H9 (cell line): ENCODE data around the gene RARS2. TPM values are rescaled to one million over a fixed set of nuclear protein-coding genes. Genes with fewer than 3 reads are reported as not detected.

Experiments used
- DNase-seq: peaks from one replicate; pipeline ENCODE4 v3.0.0-alpha.2; 2017
- H2AFZ ChIP-seq: one replicate; pipeline ENCODE4 v1.6.1; 2013; ENCODE audit warnings: mild to moderate bottlenecking, low read length, control low read depth, moderate library complexity
- H2AK5ac ChIP-seq: 2 replicates; pipeline ENCODE4 v1.6.1; 2013; ENCODE audit warnings: low read length, control low read depth, mixed read lengths; ENCODE audit not compliant: insufficient read length
- H2BK120ac ChIP-seq: one replicate; pipeline ENCODE4 v1.6.1; 2013; ENCODE audit warnings: low read depth, mild to moderate bottlenecking, low read length, control low read depth, inconsistent platforms; ENCODE audit not compliant: poor library complexity, severe bottlenecking
- H2BK12ac ChIP-seq: 2 replicates; pipeline ENCODE4 v1.6.1; 2013; ENCODE audit warnings: low read length, control low read depth, mixed read lengths, low read depth; ENCODE audit not compliant: insufficient read length
- H2BK15ac ChIP-seq: 2 replicates; pipeline ENCODE4 v1.6.1; 2013; ENCODE audit warnings: low read depth, low read length, control low read depth
- H2BK20ac ChIP-seq: one replicate; pipeline ENCODE4 v1.6.1; 2013; ENCODE audit warnings: low read depth, mild to moderate bottlenecking, low read length, control low read depth, inconsistent platforms; ENCODE audit not compliant: poor library complexity, severe bottlenecking
- H2BK5ac ChIP-seq: 2 replicates; pipeline ENCODE4 v1.6.1; 2013; ENCODE audit warnings: low read length, control low read depth, mixed read lengths; ENCODE audit not compliant: insufficient read length
- H3K14ac ChIP-seq: 2 replicates; pipeline ENCODE4 v1.6.1; 2013; ENCODE audit warnings: low read length, control low read depth; ENCODE audit not compliant: insufficient read depth
- H3K18ac ChIP-seq: 2 replicates; pipeline ENCODE4 v1.6.1; 2013; ENCODE audit warnings: low read depth, mild to moderate bottlenecking, mixed read lengths, low read length, control low read depth; ENCODE audit not compliant: insufficient read length
- H3K23ac ChIP-seq: 2 replicates; pipeline ENCODE4 v1.6.1; 2013; ENCODE audit warnings: low read length, control low read depth, mixed read lengths, low read depth; ENCODE audit not compliant: insufficient read length
- H3K23me2 ChIP-seq: 2 replicates; pipeline ENCODE4 v1.6.1; 2013; ENCODE audit warnings: low read depth, mild to moderate bottlenecking, mixed read lengths, low read length, control low read depth; ENCODE audit not compliant: insufficient read length, poor library complexity, severe bottlenecking
- H3K27ac ChIP-seq: 2 replicates; pipeline ENCODE4 v1.5.1; 2013; ENCODE audit warnings: low read length, control low read depth, mixed read lengths, low read depth; ENCODE audit not compliant: insufficient read length
- H3K27me3 ChIP-seq: 2 replicates; pipeline ENCODE4 v1.6.1; 2013; ENCODE audit warnings: low read length, control low read depth, inconsistent platforms; ENCODE audit not compliant: insufficient read depth
- H3K4ac ChIP-seq: 2 replicates; pipeline ENCODE4 v1.6.1; 2013; ENCODE audit warnings: low read depth, mild to moderate bottlenecking, control low read depth, inconsistent platforms, low read length, moderate library complexity
- H3K4me1 ChIP-seq: 2 replicates; pipeline ENCODE4 v1.6.1; 2013; ENCODE audit warnings: low read length, control low read depth, inconsistent platforms; ENCODE audit not compliant: insufficient read depth
- H3K4me2 ChIP-seq: 2 replicates; pipeline ENCODE4 v1.6.1; 2013; ENCODE audit warnings: low read length, control low read depth, mixed read lengths; ENCODE audit not compliant: insufficient read length, insufficient read depth
- H3K56ac ChIP-seq: 2 replicates; pipeline ENCODE4 v1.6.1; 2013; ENCODE audit warnings: low read depth, mild to moderate bottlenecking, mixed read lengths, low read length, control low read depth; ENCODE audit not compliant: insufficient read length
- H3K79me1 ChIP-seq: 2 replicates; pipeline ENCODE4 v1.6.1; 2013; ENCODE audit warnings: low read depth, mild to moderate bottlenecking, moderate library complexity, low read length, control low read depth, inconsistent platforms; ENCODE audit not compliant: insufficient read depth, poor library complexity, severe bottlenecking
- H3K79me2 ChIP-seq: 2 replicates; pipeline ENCODE4 v1.6.1; 2013; ENCODE audit warnings: low read length, control low read depth, inconsistent platforms; ENCODE audit not compliant: insufficient read depth
- H3K9ac ChIP-seq: 2 replicates; pipeline ENCODE4 v1.6.1; 2013; ENCODE audit warnings: low read length, control low read depth, mixed read lengths; ENCODE audit not compliant: insufficient read length; ENCODE audit errors: extremely low read depth
- H3K9me3 ChIP-seq: one replicate; pipeline ENCODE4 v1.6.1; 2013; ENCODE audit warnings: low read depth, low read length, inconsistent platforms; ENCODE audit not compliant: control insufficient read depth
- H3T11ph ChIP-seq: one replicate; pipeline ENCODE4 v1.6.1; 2013; ENCODE audit warnings: mild to moderate bottlenecking, low read length, control low read depth, inconsistent platforms
- H4K20me1 ChIP-seq: one replicate; pipeline ENCODE4 v1.6.1; 2013; ENCODE audit not compliant: control insufficient read depth, insufficient read length, insufficient read depth
- H4K5ac ChIP-seq: 2 replicates; pipeline ENCODE4 v1.6.1; 2013; ENCODE audit warnings: low read depth, mild to moderate bottlenecking, mixed read lengths, low read length, control low read depth; ENCODE audit not compliant: insufficient read length
- H4K8ac ChIP-seq: replicated peaks from 2 replicates; pipeline ENCODE4 v1.6.1; 2013; ENCODE audit warnings: low read length, control low read depth, mixed read lengths, low read depth; ENCODE audit not compliant: insufficient read length
- H4K91ac ChIP-seq: 2 replicates; pipeline ENCODE4 v1.6.1; 2013; ENCODE audit warnings: low read depth, mild to moderate bottlenecking, moderate library complexity, mixed read lengths, low read length, control low read depth; ENCODE audit not compliant: insufficient read length
- H3K27ac Mint-ChIP-seq, 3 experiments: 2 replicates in 2 of 3; 3 replicates in 1 of 3; pipeline ENCODE4 v1.8.0; 2020 to 2021; ENCODE audit warnings: mixed read lengths in 3 of 3, mild to moderate bottlenecking in 1 of 3, moderate library complexity in 1 of 3
- H3K27me3 Mint-ChIP-seq: 2 replicates; pipeline ENCODE4 v1.8.0; 2021; ENCODE audit warnings: low read depth, mild to moderate bottlenecking, moderate library complexity, mixed read lengths
- H3K36me3 Mint-ChIP-seq, 3 experiments: 2 replicates in 2 of 3; 3 replicates in 1 of 3; pipeline ENCODE4 v1.8.0; 2020 to 2021; ENCODE audit warnings: low read depth in 3 of 3, mixed read lengths in 3 of 3; ENCODE audit not compliant: insufficient read depth in 1 of 3
- H3K4me1 Mint-ChIP-seq, 2 experiments: 2 replicates each; pipeline ENCODE4 v1.8.0; 2020; ENCODE audit warnings: mixed read lengths in 2 of 2
- H3K4me3 Mint-ChIP-seq, 2 experiments: 2 replicates in 1 of 2; 3 replicates in 1 of 2; pipeline ENCODE4 v1.8.0; 2020 to 2021; ENCODE audit warnings: mild to moderate bottlenecking in 2 of 2, mixed read lengths in 2 of 2, moderate library complexity in 1 of 2
- H3K9me3 Mint-ChIP-seq, 2 experiments: 2 replicates in 1 of 2; 3 replicates in 1 of 2; pipeline ENCODE4 v1.8.0; 2020; ENCODE audit warnings: mild to moderate bottlenecking in 2 of 2, mixed read lengths in 2 of 2, moderate library complexity in 1 of 2
- WGBS: extraction: QIAGEN DNeasy Blood & Tissue Kit; methylation state at CpG from one replicate; pipeline ENCODE4 v1.1.7; 2013; ENCODE audit warnings: missing lambda C conversion rate, low lambda C conversion rate, mixed read lengths; ENCODE audit not compliant: insufficient read length; ENCODE audit errors: extremely low coverage; 5-methylcytosine and 5-hydroxymethylcytosine counted together
- total RNA-seq: library from RNA; stranded (reverse); gene quantifications from 2 replicates; pipeline ENCODE4 v1.2.1, GENCODE V29; 2021
- TF ChIP-seq, protein P1 (sequence below): fragments of 200-600 bp; sonication (generic); conservative IDR thresholded peaks from 3 replicates; pipeline ENCODE4 v1.8.0; 2021; ENCODE audit warnings: antibody characterized with exemption, mild to moderate bottlenecking

RARS2 gene
- total RNA-seq, 1 experiment from 2014 or later, result 45.1 TPM

DNA sequence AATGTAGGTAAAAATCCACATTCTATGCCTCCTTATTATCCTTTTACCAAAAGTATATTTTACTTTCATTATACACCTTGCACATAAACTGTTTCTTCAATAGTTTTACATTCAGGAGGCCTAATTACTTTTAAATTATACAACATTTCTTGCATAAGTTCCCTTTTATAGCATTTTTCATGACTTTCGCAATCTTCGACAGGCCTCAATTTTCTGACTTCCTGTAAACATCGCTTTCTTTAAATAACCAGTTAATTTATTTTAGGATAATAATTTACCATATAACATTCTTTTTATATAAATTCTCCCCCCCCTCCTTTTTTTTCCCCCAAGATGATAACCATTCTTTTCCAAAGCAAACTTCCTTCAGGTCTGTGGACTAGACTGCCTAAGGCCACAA, 107.9 kb downstream of the RARS2 start:
- no peak overlapping the region for H3K56ac ChIP-seq
- TF ChIP-seq, protein P1, sequence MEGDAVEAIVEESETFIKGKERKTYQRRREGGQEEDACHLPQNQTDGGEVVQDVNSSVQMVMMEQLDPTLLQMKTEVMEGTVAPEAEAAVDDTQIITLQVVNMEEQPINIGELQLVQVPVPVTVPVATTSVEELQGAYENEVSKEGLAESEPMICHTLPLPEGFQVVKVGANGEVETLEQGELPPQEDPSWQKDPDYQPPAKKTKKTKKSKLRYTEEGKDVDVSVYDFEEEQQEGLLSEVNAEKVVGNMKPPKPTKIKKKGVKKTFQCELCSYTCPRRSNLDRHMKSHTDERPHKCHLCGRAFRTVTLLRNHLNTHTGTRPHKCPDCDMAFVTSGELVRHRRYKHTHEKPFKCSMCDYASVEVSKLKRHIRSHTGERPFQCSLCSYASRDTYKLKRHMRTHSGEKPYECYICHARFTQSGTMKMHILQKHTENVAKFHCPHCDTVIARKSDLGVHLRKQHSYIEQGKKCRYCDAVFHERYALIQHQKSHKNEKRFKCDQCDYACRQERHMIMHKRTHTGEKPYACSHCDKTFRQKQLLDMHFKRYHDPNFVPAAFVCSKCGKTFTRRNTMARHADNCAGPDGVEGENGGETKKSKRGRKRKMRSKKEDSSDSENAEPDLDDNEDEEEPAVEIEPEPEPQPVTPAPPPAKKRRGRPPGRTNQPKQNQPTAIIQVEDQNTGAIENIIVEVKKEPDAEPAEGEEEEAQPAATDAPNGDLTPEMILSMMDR, result no peak
- H3K4me2 ChIP-seq, result no peak overlapping the region
- no peak overlapping the region for H3K23ac ChIP-seq
- no peaks in the 10 kb centered on the region for H3K27me3 ChIP-seq
- no peak overlapping the region for H2BK120ac ChIP-seq
- no peak overlapping the region for H3K18ac ChIP-seq
- no CpG with 5 or more reads among the region's 3 CpGs for WGBS
- no peaks in the 10 kb centered on the region for H3K79me2 ChIP-seq
- H2AFZ ChIP-seq, result no peak overlapping the region
- no peak overlapping the region for H3K14ac ChIP-seq
- no peak overlapping the region for H2AK5ac ChIP-seq
- no peak for DNase-seq
- no peaks in the 10 kb centered on the region for H3K9me3 ChIP-seq
- Mint-ChIP-seq H3K27ac (no peak overlapping the region), H3K4me3 (no peak overlapping the region), H3K4me1 (peaks cover 9 to 11% of the 10 kb centered on the region in 2 experiments), H3K36me3 (peaks cover 9 to 11% (median 9%) of the 10 kb centered on the region in 3 experiments), H3K27me3 (no peaks in the 10 kb centered on the region), H3K9me3 (peaks cover 9 to 10% of the 10 kb centered on the region in 2 experiments; a peak in 4 of 5 replicates)
- no peak overlapping the region for H2BK5ac ChIP-seq
- H3K27ac ChIP-seq, result no peak overlapping the region
- no peak overlapping the region for H4K8ac ChIP-seq
- no peaks in the 10 kb centered on the region; the same call in 1 of the 2 replicates for H3K4me1 ChIP-seq
- no peak overlapping the region for H3K9ac ChIP-seq
- no peak overlapping the region for H4K5ac ChIP-seq
- no peaks in the 10 kb centered on the region for H3K79me1 ChIP-seq
- H2BK12ac ChIP-seq, result no peak overlapping the region
- H3K23me2 ChIP-seq, result no peaks in the 10 kb centered on the region
- H4K91ac ChIP-seq, result no peak overlapping the region
- H3T11ph ChIP-seq, result no peak overlapping the region
- no peaks in the 10 kb centered on the region for H4K20me1 ChIP-seq
- H3K4ac ChIP-seq, result no peak overlapping the region
- no peak overlapping the region for H2BK15ac ChIP-seq
- no peak overlapping the region for H2BK20ac ChIP-seq
